Measurements from ENCODE around the gene SULT1C4. TPM values are rescaled to one million over a fixed set of nuclear protein-coding genes. Genes with fewer than 3 reads are reported as not detected.
"Not testable (repeated sequence)": the region's sequence is repeated elsewhere in the genome, so short reads cannot be mapped to it uniquely, and the experiment has no call there.

SULT1C4 gene
- total RNA-seq, 1 donor from 2014 or later = 0.32 TPM

- no peak for ATAC-seq
These were observed 36.6 kb downstream of the SULT1C4 start for GRCh38 chr2:108414256-108414876.

GRCh38 chr2:108414945-108415344, 37.2 kb downstream of the SULT1C4 start:
- ATAC-seq = no peak

- no peak for ATAC-seq
These were observed 39.5 kb downstream of the SULT1C4 start for GRCh38 chr2:108417254-108417653.

GRCh38 chr2:108418416-108418815, 40.7 kb downstream of the SULT1C4 start:
- no peak for ATAC-seq

GRCh38 chr2:108423067-108423466, 45.3 kb downstream of the SULT1C4 start:
- ATAC-seq = no peak

GRCh38 chr2:108423502-108424251, 45.9 kb downstream of the SULT1C4 start:
- ATAC-seq = no peak

- ATAC-seq = no peak
These were observed 50.7 kb downstream of the SULT1C4 start for GRCh38 chr2:108428286-108429009.

GRCh38 chr2:108435578-108435977, 57.8 kb downstream of the SULT1C4 start:
- ATAC-seq = not testable (repeated sequence)

- no peak for ATAC-seq
These were observed 59.2 kb downstream of the SULT1C4 start for GRCh38 chr2:108436976-108437375.

Other genes with a start within 250 kb of the SULT1C4 start
- gene SULT1C3, start 138.0 kb upstream of the SULT1C4 start, total RNA-seq = 0.68 TPM
- not detected for gene SULT1C2, start 89.1 kb upstream of the SULT1C4 start, total RNA-seq
- gene GCC2, start 71.3 kb downstream of the SULT1C4 start, total RNA-seq = 11.0 TPM
- gene LIMS1, start 156.5 kb downstream of the SULT1C4 start, total RNA-seq = 29.1 TPM